HL-60 (cell line): ENCODE data around the gene ADSL.

ENCODE experiments used
- CTCF ChIP-seq: IDR thresholded peaks from one replicate; pipeline ENCODE4 v1.5.1; 2011; ENCODE audit warnings: low read length, control low read depth, inconsistent platforms; ENCODE audit not compliant: insufficient read depth
- GABPA ChIP-seq: IDR thresholded peaks from 2 replicates; pipeline ENCODE4 v1.6.1; 2012; ENCODE audit warnings: low read depth
- POLR2AphosphoS5 ChIP-seq: IDR thresholded peaks from 2 replicates; pipeline ENCODE4 v1.6.1; 2012; ENCODE audit warnings: low read depth
- SPI1 ChIP-seq: IDR thresholded peaks from 2 replicates; pipeline ENCODE4 v1.6.1; 2012; ENCODE audit warnings: low read depth, mild to moderate bottlenecking, borderline replicate concordance
- TF ChIP-seq, protein P1 (sequence below): IDR thresholded peaks from 2 replicates; pipeline ENCODE4 v1.6.1; 2012; ENCODE audit warnings: low read depth; ENCODE audit not compliant: insufficient replicate concordance

DNA sequence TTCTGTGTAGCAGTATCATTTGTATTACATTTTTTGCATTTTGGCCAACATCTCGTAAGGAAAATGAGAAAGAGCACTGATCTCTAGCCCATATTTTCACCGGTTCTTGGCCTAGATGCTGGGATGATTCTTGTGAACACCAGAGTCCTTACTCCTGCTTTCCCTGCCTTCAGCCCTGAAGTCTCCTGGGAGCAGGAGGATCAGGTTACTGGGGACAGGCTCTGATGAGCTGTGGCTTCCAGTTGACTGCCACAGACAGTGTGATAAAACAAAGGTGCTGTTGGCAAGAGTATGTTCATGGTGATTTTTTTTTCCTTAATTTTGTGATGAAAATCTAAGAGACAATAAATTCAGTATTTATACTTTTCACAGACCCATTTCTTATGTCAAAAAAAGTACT, 34.2 kb upstream of the ADSL start:
- TF ChIP-seq CTCF (no peak), POLR2AphosphoS5 (no peak), SPI1 (no peak), GABPA (no peak)
- TF ChIP-seq, protein P1, sequence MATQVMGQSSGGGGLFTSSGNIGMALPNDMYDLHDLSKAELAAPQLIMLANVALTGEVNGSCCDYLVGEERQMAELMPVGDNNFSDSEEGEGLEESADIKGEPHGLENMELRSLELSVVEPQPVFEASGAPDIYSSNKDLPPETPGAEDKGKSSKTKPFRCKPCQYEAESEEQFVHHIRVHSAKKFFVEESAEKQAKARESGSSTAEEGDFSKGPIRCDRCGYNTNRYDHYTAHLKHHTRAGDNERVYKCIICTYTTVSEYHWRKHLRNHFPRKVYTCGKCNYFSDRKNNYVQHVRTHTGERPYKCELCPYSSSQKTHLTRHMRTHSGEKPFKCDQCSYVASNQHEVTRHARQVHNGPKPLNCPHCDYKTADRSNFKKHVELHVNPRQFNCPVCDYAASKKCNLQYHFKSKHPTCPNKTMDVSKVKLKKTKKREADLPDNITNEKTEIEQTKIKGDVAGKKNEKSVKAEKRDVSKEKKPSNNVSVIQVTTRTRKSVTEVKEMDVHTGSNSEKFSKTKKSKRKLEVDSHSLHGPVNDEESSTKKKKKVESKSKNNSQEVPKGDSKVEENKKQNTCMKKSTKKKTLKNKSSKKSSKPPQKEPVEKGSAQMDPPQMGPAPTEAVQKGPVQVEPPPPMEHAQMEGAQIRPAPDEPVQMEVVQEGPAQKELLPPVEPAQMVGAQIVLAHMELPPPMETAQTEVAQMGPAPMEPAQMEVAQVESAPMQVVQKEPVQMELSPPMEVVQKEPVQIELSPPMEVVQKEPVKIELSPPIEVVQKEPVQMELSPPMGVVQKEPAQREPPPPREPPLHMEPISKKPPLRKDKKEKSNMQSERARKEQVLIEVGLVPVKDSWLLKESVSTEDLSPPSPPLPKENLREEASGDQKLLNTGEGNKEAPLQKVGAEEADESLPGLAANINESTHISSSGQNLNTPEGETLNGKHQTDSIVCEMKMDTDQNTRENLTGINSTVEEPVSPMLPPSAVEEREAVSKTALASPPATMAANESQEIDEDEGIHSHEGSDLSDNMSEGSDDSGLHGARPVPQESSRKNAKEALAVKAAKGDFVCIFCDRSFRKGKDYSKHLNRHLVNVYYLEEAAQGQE: no peak
